OCI-LY3 (cell line): ENCODE data around the gene CHST11.

ENCODE experiments used
- EZH2phosphoT487 ChIP-seq: fragments of 200-600 bp; shearing (Covaris generic); IDR thresholded peaks from 2 replicates; pipeline ENCODE4 v1.6.1; 2018; ENCODE audit warnings: antibody characterized with exemption, mixed run types, low read depth
- TF ChIP-seq, protein P1 (sequence below): fragments of 200-600, 300-600 bp; sonication (generic); IDR thresholded peaks from 2 replicates; pipeline ENCODE4 v1.5.1; 2014; ENCODE audit warnings: antibody characterized with exemption, low read length, low read depth

DNA sequence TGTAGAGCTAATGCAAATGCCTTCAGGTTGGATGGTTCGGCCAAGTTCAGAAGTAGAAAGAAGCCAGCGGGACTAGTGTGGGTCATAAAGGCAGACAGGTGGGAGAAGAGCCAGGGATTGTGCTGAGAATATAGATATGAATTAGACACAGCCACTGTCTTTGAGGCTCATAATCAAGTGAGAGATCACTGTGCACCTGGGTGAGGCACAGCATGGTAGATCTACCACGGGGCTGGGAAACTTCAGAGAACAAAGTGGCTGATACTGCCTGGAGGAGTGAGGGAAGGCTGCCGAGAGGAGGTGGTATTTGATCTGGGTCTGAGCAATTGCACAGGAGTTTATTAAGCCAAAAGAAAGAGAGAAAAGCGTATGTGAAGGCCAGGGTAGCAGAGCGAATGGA, 40.6 kb upstream of the CHST11 start:
- TF ChIP-seq, protein P1, sequence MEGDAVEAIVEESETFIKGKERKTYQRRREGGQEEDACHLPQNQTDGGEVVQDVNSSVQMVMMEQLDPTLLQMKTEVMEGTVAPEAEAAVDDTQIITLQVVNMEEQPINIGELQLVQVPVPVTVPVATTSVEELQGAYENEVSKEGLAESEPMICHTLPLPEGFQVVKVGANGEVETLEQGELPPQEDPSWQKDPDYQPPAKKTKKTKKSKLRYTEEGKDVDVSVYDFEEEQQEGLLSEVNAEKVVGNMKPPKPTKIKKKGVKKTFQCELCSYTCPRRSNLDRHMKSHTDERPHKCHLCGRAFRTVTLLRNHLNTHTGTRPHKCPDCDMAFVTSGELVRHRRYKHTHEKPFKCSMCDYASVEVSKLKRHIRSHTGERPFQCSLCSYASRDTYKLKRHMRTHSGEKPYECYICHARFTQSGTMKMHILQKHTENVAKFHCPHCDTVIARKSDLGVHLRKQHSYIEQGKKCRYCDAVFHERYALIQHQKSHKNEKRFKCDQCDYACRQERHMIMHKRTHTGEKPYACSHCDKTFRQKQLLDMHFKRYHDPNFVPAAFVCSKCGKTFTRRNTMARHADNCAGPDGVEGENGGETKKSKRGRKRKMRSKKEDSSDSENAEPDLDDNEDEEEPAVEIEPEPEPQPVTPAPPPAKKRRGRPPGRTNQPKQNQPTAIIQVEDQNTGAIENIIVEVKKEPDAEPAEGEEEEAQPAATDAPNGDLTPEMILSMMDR: no peak
- TF ChIP-seq EZH2phosphoT487: no peak
